Measurements from ENCODE around the gene GRM2.

GRM2 gene

DNA sequence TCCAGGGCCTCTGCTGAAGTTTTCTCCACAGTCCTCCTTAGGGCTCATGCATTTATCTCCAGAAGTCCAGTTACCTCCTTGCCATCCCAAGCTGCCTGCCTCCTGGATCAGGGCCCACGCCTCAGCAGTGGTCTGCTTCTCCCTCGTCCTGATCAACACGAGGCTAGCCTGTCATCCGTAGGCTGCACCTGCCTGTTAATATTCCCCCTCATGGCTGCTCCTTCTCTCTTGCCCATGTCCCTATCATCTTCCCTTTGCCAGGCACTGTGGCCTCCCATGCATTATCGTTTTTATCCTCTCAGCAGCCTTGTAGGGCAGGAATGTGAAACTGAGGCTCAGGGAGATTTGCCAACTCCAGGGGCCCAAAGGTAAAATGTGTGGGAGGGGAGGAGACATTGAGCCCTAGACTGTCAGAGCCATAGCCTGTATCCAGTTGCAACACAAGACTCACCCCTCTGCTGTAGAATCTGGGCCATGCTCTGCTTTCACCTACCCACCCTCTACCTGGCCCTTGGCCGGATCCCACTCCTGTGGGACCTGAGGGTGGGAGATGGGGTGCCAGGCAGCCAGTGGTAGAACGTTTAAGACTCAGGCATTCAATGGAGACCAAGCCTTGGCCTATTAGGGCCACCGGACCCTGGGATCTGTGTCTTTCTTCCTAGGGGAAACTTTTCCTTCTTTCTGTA, 4.6 kb downstream of the GRM2 start:
- Histone ChIP-seq H3K4me3 (no peak overlapping the region), H3K4me1 (peaks cover 0 to 9% (median 5%) of the 10 kb centered on the region in 4 donors), H3K9me3 (no peaks in the 10 kb centered on the region), H3K36me3 (no peaks in the 10 kb centered on the region), H3K27me3 (no peaks in the 10 kb centered on the region), H3K27ac (no peak overlapping the region)
- intact Hi-C loops (cut with DNase I; ENCODE audit: low total_unique reads), result no loop called here
- DNase-seq, result peak in 1 of 2 donors; percentile 29
- TF ChIP-seq, protein P1, sequence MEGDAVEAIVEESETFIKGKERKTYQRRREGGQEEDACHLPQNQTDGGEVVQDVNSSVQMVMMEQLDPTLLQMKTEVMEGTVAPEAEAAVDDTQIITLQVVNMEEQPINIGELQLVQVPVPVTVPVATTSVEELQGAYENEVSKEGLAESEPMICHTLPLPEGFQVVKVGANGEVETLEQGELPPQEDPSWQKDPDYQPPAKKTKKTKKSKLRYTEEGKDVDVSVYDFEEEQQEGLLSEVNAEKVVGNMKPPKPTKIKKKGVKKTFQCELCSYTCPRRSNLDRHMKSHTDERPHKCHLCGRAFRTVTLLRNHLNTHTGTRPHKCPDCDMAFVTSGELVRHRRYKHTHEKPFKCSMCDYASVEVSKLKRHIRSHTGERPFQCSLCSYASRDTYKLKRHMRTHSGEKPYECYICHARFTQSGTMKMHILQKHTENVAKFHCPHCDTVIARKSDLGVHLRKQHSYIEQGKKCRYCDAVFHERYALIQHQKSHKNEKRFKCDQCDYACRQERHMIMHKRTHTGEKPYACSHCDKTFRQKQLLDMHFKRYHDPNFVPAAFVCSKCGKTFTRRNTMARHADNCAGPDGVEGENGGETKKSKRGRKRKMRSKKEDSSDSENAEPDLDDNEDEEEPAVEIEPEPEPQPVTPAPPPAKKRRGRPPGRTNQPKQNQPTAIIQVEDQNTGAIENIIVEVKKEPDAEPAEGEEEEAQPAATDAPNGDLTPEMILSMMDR (IDR thresholded peaks at IDR 0.05), result no peak

DNA sequence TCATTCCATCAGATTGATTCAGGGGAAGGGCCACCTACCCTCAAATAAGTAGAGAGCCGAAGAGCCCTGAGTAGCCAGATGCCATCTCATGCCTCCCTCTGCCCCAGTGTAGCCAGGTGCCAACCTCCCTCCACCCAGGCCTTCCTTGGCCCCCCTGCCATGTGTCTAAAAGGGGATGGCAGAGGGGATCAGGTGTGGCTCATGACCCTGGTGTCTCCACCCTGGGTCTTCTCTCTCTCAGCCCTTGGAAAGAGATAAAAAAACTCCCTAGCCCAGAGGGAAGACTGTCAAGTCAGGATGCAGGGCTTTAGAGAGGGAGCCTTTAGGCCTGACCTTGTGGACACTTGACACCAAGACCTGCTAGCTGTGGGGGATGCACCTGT, 5.2 kb downstream of the GRM2 start:
- Histone ChIP-seq H3K27me3 (no peaks in the 10 kb centered on the region), H3K4me1 (peaks cover 0 to 4% (median 2%) of the 10 kb centered on the region in 4 donors), H3K4me3 (no peak overlapping the region), H3K36me3 (no peaks in the 10 kb centered on the region), H3K9me3 (no peaks in the 10 kb centered on the region), H3K27ac (no peak overlapping the region)
- TF ChIP-seq, protein P1 (IDR thresholded peaks at IDR 0.05), result no peak
- intact Hi-C loops (cut with DNase I; ENCODE audit: low total_unique reads), result no loop called here
- no peak for DNase-seq

DNA sequence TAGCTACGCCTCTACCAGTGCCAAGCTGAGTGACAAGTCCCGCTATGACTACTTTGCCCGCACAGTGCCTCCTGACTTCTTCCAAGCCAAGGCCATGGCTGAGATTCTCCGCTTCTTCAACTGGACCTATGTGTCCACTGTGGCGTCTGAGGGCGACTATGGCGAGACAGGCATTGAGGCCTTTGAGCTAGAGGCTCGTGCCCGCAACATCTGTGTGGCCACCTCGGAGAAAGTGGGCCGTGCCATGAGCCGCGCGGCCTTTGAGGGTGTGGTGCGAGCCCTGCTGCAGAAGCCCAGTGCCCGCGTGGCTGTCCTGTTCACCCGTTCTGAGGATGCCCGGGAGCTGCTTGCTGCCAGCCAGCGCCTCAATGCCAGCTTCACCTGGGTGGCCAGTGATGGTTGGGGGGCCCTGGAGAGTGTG, 5.7 kb downstream of the GRM2 start:
- Histone ChIP-seq H3K36me3 (no peaks in the 10 kb centered on the region), H3K27ac (no peak overlapping the region), H3K4me1 (no peaks in the 10 kb centered on the region), H3K9me3 (no peaks in the 10 kb centered on the region), H3K4me3 (no peak overlapping the region), H3K27me3 (peaks cover 0 to 4% of the 10 kb centered on the region in 2 donors)
- intact Hi-C loops (cut with DNase I; ENCODE audit: low total_unique reads), result no loop called here
- peak in 1 of 2 donors; percentile 57 for DNase-seq
- TF ChIP-seq, protein P1 (IDR thresholded peaks at IDR 0.05), result no peak

DNA sequence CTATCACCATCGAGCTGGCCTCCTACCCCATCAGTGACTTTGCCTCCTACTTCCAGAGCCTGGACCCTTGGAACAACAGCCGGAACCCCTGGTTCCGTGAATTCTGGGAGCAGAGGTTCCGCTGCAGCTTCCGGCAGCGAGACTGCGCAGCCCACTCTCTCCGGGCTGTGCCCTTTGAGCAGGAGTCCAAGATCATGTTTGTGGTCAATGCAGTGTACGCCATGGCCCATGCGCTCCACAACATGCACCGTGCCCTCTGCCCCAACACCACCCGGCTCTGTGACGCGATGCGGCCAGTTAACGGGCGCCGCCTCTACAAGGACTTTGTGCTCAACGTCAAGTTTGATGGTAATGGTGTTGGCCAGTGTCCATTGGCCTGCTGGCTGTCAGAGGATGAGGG, 6.1 kb downstream of the GRM2 start:
- no peaks in the 10 kb centered on the region for H3K4me1 ChIP-seq
- H3K36me3 ChIP-seq, result no peaks in the 10 kb centered on the region
- H3K9me3 ChIP-seq, result no peaks in the 10 kb centered on the region
- peaks cover 0 to 8% of the 10 kb centered on the region in 2 donors for H3K27me3 ChIP-seq
- intact Hi-C loops (cut with DNase I; ENCODE audit: low total_unique reads), result no loop called here
- no peak overlapping the region for H3K27ac ChIP-seq
- TF ChIP-seq, protein P1 (IDR thresholded peaks at IDR 0.05), result no peak
- DNase-seq, result no peak
- no peak overlapping the region for H3K4me3 ChIP-seq

DNA sequence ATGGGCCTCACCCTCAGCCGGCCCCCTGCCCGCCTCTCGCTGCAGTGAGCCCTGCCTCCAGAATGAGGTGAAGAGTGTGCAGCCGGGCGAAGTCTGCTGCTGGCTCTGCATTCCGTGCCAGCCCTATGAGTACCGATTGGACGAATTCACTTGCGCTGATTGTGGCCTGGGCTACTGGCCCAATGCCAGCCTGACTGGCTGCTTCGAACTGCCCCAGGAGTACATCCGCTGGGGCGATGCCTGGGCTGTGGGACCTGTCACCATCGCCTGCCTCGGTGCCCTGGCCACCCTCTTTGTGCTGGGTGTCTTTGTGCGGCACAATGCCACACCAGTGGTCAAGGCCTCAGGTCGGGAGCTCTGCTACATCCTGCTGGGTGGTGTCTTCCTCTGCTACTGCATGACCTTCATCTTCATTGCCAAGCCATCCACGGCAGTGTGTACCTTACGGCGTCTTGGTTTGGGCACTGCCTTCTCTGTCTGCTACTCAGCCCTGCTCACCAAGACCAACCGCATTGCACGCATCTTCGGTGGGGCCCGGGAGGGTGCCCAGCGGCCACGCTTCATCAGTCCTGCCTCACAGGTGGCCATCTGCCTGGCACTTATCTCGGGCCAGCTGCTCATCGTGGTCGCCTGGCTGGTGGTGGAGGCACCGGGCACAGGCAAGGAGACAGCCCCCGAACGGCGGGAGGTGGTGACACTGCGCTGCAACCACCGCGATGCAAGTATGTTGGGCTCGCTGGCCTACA, 8.5 kb downstream of the GRM2 start:
- H3K36me3 ChIP-seq, result no peaks in the 10 kb centered on the region
- intact Hi-C loops (cut with DNase I; ENCODE audit: low total_unique reads), result no loop called here
- H3K27ac ChIP-seq, result no peak overlapping the region
- no peaks in the 10 kb centered on the region for H3K9me3 ChIP-seq
- no peaks in the 10 kb centered on the region for H3K4me1 ChIP-seq
- DNase-seq, result no peak
- TF ChIP-seq, protein P1 (IDR thresholded peaks at IDR 0.05), result no peak
- no peak overlapping the region for H3K4me3 ChIP-seq
- peaks cover 0 to 20% of the 10 kb centered on the region in 2 donors for H3K27me3 ChIP-seq
